Adrenal gland (tissue), 12 donors: Measurements from ENCODE around the gene LHFPL2. TPM values are rescaled to one million over a fixed set of nuclear protein-coding genes. Genes with fewer than 3 reads are reported as not detected.

Source experiments
- DNase-seq, 7 donors: peaks; one replicate each; pipeline ENCODE4 v3.0.0-alpha.2; 2019 to 2020
- H3K27ac ChIP-seq, 5 donors: fragments of 200-600 bp; sonication (generic) in 4 of 5; 1 replicate in 3 of 5; 2 replicates in 2 of 5; pipeline versions ENCODE4 v1.5.1 to v1.8.0; 2016 to 2020; ENCODE audit warnings: mild to moderate bottlenecking in 1 of 5
- H3K27me3 ChIP-seq: fragments of 200-600 bp; 2 replicates; pipeline ENCODE4 v1.8.0; 2021
- H3K36me3 ChIP-seq, 2 donors: fragments of 200-600 bp; replicated peaks in 1 of 2; 1 replicate in 1 of 2; 2 replicates in 1 of 2; pipeline versions ENCODE4 v1.5.1 to v1.8.0; 2018 to 2022
- H3K4me1 ChIP-seq, 2 donors: fragments of 200-600 bp; replicated peaks in 1 of 2; 1 replicate in 1 of 2; 2 replicates in 1 of 2; pipeline versions ENCODE4 v1.5.1 to v1.8.0; 2018 to 2021
- H3K4me3 ChIP-seq, 4 donors: fragments of 200-600 bp; sonication (generic) in 3 of 4; one replicate each; pipeline ENCODE4 v1.5.1; 2016 to 2018
- H3K9me3 ChIP-seq, 3 donors: fragments of 200-600 bp; sonication (generic) in 1 of 3; replicated peaks in 1 of 3; 1 replicate in 2 of 3; 2 replicates in 1 of 3; pipeline versions ENCODE4 v1.5.1 to v1.8.0; 2016 to 2021
- POLR2A ChIP-seq, 2 donors: fragments of 450-650 bp; IDR thresholded peaks; one replicate each; pipeline ENCODE4 v1.6.1; 2017; ENCODE audit warnings: antibody characterized with exemption in 2 of 2, mild to moderate bottlenecking in 2 of 2, moderate library complexity in 1 of 2
- WGBS, 4 donors: extraction: QIAGEN DNeasy Blood & Tissue Kit in 2 of 4; methylation state at CpG; one replicate each; pipeline versions ENCODE4 v1.1.5 to v1.1.7; 2013 to 2017; 5-methylcytosine and 5-hydroxymethylcytosine counted together
- intact Hi-C, 2 donors: fragments of 100-400 bp; cut with DNase I; formaldehyde crosslinking; loops; one replicate each; pipeline versions ENCODE4 v1.14.1 to v1.15.0; 2022 to 2023
- polyA plus RNA-seq, 3 donors: library from polyadenylated mRNA; stranded (reverse); fragments of 200-250 nt in 2 of 3; fragments of 350-450 nt in 1 of 3; fragmentation: Illumina TruSeq in 1 of 3; extraction: RNeasy Lipid Tissue Mini Kit (QIAGEN cat#74804) in 1 of 3; gene quantifications; one replicate each; pipeline ENCODE4 v1.2.3, GENCODE V29; 2013 to 2014
- total RNA-seq, 9 donors: library from RNA; depleted of rRNA in 4 of 9; stranded (reverse); fragments of >200 nt in 4 of 9; fragments of 120-200 nt in 1 of 9; fragmentation: NEBNext Ultra II Directional in 1 of 9; extraction: Animal tissue kit (Norgen Biotek cat#: 25700) in 1 of 9; gene quantifications; one replicate each; pipeline versions ENCODE4 v1.1.0 to v1.2.4, GENCODE V29; 2013 to 2023
- TF ChIP-seq, protein P1 (sequence below), 6 experiments: fragments of 450-650 bp in 4 of 6; fragments of 200-600 bp in 2 of 6; sonication (generic) in 1 of 6; IDR thresholded peaks; 1 replicate in 5 of 6; 2 replicates in 1 of 6; pipeline versions ENCODE4 v1.5.1 to v1.8.0; 2016 to 2021; ENCODE audit warnings: antibody characterized with exemption in 6 of 6, mild to moderate bottlenecking in 2 of 6, moderate library complexity in 1 of 6
- donor health status: healthy with polysubstance abuse.
- donor health status: Bipolar disorder and iron deficiency.
- donor health status: DM: yes; HTN: yes; CAD: no.
- donor health status: DM: no; HTN: no; CAD: no.
- donor health status: DM: no; HTN: no; CAD: no.
- donor health status: DM: yes; HTN: yes; CAD: no.

The LHFPL2 gene
- total and polyA plus RNA-seq, 12 donors, result 8.0 to 68.4 (median 44.9) TPM

DNA sequence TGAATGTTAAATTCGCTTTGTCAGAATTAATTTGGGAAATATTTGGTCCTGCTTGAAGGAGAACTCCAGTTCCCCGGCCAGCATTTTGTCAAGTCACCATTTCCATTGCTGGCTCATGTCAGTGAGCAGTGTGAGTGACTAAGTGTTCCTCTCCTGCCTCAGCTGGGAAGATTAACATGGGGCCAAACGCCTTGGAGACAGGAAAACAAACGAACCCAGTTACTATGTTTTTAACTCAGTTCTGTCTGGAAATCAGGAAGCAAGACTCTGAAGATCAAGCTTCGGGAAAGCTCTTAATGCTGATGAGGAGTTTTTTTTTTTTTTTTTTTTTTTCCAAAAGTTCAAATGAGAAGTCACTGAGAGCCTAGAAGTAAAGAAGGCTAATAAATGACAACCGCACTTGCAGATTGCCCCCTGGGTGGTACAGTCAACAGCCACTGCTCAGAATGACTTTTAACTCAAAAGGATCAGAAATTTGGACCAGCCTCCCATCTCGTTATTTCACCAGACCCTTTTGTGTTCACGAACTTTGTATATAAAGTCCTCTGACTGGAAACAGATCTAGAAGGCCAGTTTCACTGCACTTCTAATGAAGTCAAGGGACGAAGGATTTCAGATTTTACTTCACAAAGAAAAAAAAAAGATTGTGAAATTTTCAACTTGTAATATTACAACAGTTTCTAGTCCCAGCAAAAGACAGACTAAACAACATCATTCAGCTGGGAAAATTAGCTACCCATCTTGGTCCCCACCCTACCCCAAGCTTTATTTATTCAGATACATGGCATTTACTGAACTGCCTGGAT lies 121.3 kb downstream of the LHFPL2 start:
- TF ChIP-seq POLR2A (IDR thresholded peaks at IDR 0.05), result no peak
- TF ChIP-seq, protein P1, sequence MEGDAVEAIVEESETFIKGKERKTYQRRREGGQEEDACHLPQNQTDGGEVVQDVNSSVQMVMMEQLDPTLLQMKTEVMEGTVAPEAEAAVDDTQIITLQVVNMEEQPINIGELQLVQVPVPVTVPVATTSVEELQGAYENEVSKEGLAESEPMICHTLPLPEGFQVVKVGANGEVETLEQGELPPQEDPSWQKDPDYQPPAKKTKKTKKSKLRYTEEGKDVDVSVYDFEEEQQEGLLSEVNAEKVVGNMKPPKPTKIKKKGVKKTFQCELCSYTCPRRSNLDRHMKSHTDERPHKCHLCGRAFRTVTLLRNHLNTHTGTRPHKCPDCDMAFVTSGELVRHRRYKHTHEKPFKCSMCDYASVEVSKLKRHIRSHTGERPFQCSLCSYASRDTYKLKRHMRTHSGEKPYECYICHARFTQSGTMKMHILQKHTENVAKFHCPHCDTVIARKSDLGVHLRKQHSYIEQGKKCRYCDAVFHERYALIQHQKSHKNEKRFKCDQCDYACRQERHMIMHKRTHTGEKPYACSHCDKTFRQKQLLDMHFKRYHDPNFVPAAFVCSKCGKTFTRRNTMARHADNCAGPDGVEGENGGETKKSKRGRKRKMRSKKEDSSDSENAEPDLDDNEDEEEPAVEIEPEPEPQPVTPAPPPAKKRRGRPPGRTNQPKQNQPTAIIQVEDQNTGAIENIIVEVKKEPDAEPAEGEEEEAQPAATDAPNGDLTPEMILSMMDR (IDR thresholded peaks at IDR 0.05), result no peak
- Histone ChIP-seq H3K27ac (peak overlapping the region in 3 of 5 donors; percentile 13 to 91 (median 87)), H3K4me1 (peaks cover 24 to 81% of the 10 kb centered on the region in 2 donors), H3K36me3 (no peaks in the 10 kb centered on the region), H3K9me3 (no peaks in the 10 kb centered on the region), H3K4me3 (no peak overlapping the region), H3K27me3 (no peaks in the 10 kb centered on the region)
- peak; percentile 56 to 85 (median 77) for DNase-seq
- 49 to 58% (median 55%) methylated on average over 9 of the region's 9 CpGs for WGBS, 4 donors
- intact Hi-C loops, result no loop called here

DNA sequence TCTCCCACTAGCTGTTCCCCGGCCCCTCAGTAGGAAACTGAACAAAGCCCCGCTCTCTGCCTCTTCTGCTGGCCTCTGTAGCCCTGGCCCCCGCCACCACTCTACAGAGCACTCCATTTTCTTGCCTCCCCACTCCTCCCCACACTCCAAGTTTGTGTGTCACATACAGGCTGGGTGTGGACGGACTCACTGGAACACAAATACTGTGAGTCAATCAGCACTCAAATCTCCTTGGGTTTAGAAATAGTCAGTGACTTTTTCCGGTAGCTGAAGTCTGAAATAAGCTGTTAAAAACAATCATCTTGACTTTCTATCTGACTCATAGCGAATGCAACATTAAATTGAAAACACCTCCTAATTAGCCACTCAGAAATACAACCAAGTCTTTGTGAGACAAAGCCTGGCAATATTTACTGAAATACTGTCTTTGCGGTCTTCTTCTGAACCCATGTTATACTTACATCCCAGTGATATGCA lies 122.5 kb downstream of the LHFPL2 start:
- Histone ChIP-seq H3K27ac (peak overlapping the region in 3 of 5 donors; percentile 32 to 91 (median 70)), H3K9me3 (no peaks in the 10 kb centered on the region), H3K4me1 (peaks cover 29 to 93% of the 10 kb centered on the region in 2 donors), H3K27me3 (no peaks in the 10 kb centered on the region), H3K4me3 (no peak overlapping the region), H3K36me3 (no peaks in the 10 kb centered on the region)
- DNase-seq, result no peak
- TF ChIP-seq POLR2A (IDR thresholded peaks at IDR 0.05), result no peak
- TF ChIP-seq, protein P1 (IDR thresholded peaks at IDR 0.05), result no peak
- intact Hi-C loops, result no loop called here
- 82 to 85% (median 83%) methylated on average over 7 of the region's 7 CpGs for WGBS, 4 donors

DNA sequence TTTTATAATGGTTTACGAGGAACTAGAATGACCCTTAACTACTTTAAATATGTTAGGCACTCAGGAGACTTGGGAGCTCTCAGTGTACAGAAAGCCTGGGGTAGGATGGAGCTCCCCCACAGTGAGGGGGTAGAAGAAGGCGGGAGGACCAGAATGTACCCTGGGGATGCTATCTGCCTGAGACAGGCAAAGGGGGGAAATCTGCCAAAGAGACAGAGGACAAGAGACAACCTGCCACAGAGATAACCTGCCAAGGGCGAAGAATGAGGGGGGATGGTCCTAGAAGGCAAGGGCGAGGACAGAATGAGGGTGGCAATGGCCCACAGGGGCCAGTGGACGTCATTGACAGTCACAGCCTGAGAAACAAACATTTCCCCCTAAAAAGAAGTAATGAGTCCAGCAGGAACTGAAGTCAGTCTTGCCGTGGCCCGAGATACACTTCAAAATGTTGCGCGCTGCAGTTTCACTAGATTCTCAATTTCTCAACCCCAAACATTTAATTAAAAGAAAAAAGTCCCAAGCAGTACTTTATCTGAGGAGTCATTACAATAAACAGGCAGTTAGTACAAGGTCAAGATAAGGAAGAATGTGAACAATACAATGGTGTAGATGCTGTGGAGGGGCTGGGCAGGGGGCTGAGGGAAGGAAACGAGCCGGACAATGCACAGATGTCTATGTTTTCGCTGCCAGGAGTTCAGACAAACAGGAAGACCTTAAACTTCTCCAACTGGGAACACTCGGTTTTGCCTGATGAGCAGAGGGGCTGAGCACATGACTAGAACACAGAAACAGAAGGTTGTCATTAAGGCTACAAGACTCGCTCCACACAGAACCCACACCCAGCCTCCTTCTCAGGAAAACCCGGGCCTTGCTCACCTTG lies 125.0 kb downstream of the LHFPL2 start:
- Histone ChIP-seq H3K4me1 (peaks cover 23 to 78% of the 10 kb centered on the region in 2 donors), H3K36me3 (no peaks in the 10 kb centered on the region), H3K27me3 (no peaks in the 10 kb centered on the region), H3K4me3 (no peak overlapping the region), H3K27ac (peak overlapping the region in 3 of 5 donors; percentile 36 to 74 (median 74)), H3K9me3 (no peaks in the 10 kb centered on the region)
- no peak for TF ChIP-seq POLR2A (IDR thresholded peaks at IDR 0.05)
- TF ChIP-seq, protein P1 (IDR thresholded peaks at IDR 0.05), result no peak
- intact Hi-C loops, result no loop called here
- DNase-seq, result peak in 1 of 7 donors; percentile 35
- 68 to 76% (median 75%) methylated on average over 15 of the region's 15 CpGs for WGBS, 4 donors
